WI38 (cell line): ENCODE results near the gene TSPAN13.

Source experiments
- H3K4me3 ChIP-seq: 2 replicates; pipeline ENCODE4 v1.5.1; 2011; ENCODE audit warnings: low read depth, mild to moderate bottlenecking, control low read depth, low read length
- CTCF ChIP-seq: IDR thresholded peaks from 2 replicates; pipeline ENCODE4 v1.5.1; 2012; ENCODE audit warnings: low read depth, mild to moderate bottlenecking, control low read depth, low read length

TSPAN13 gene

GRCh38 chr7:16818732-16819131, 65.2 kb downstream of the TSPAN13 start:
- no peak for TF ChIP-seq CTCF
- H3K4me3 ChIP-seq, result no peak overlapping the region

- TF ChIP-seq CTCF, result no peak
Measured at GRCh38 chr7:16822029-16822428, 68.5 kb downstream of the TSPAN13 start.

GRCh38 chr7:16826060-16826459, 72.5 kb downstream of the TSPAN13 start:
- no peak overlapping the region for H3K4me3 ChIP-seq
- no peak for TF ChIP-seq CTCF

More at GRCh38 chr7:16822029-16822428, 68.5 kb downstream of the TSPAN13 start:
- no peak overlapping the region for H3K4me3 ChIP-seq

GRCh38 chr7:16833373-16833772, 79.8 kb downstream of the TSPAN13 start:
- no peak for TF ChIP-seq CTCF

More at GRCh38 chr7:16833373-16833772, 79.8 kb downstream of the TSPAN13 start:
- H3K4me3 ChIP-seq, result no peak overlapping the region
